NCI-H2227 treated with DMSO at 0.1 percent for 48 hours (cell line): Measurements from ENCODE around the gene TSPAN14.

ENCODE experiments used
- DNase-seq: peaks from one replicate; lab custom pipeline; 2025; lab: John Stamatoyannopoulos, UW

TSPAN14 gene

DNA sequence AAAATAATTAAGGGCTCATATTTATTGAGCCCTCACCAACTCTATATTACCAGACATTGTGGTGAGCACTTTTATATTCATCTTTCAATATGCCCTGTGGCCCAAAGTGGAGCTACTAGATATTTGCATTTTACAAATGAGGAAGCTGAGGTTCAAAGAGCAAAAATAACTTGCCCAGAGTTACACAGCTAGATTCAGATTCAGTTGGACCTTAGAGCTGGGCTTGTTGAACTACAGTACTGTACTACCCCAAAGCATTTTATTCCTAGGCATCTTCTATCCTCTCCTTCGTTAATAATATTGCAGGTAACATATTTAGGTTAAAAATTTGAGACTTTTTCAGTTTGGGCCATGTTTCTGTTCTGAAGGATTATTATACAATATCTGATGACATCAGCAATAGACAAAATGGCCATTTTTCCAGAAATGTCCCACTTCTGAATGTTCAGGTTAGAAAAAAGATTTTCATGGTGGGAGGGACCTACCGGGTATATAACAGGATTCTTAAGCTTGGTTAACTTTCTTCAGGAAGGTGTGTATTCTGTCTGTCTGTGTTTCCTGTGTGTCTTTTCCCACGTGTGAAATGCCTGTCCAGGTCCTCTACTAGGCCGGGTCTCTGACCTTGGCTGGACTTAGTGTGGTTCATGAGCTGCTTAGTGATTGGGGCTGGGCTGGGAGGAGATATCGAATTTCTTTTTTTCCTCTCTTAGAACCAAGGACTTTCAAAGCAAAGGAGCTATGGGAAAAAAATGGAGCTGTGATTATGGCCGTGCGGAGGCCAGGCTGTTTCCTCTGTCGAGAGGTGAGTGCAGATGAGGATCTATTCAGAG is 32.2 kb upstream of the TSPAN14 start:
- DNase-seq, result no peak

DNA sequence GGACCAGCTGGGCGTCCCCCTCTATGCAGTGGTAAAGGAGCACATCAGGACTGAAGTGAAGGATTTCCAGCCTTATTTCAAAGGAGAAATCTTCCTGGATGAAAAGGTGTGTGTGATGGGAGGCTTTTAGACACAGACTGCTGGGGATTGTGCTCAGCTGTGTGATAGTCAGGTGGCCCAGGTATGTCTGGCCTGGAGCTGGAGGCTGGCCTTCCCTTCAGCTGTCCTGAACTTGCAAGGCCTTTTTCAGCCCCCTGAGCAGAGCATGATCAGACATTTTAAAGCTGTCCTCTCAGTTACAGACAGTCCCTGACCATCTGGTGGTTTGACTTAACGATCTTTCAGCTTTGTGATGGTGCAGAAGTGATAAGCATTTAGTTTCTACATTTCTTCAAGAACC is 28.2 kb upstream of the TSPAN14 start:
- DNase-seq, result no peak

DNA sequence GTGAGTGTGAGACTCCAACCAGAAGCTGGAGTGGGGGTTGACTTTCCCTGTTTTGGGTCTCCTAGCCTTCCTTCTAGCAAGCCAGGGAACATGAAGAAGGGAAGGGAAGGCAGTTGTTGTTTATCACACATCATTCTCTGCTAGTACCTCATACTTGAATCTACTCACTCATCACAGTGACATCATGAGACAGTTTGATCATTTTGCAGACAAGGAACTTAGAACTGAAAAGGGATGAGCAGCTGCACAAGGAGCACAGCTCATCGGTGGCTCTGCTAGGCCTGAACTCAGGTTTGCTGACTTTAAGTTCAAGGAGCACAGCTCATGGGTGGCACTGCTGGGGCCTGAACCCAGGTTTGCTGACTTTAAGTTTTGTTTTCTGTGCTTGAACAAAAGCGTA is 26.6 kb upstream of the TSPAN14 start:
- DNase-seq, result no peak

DNA sequence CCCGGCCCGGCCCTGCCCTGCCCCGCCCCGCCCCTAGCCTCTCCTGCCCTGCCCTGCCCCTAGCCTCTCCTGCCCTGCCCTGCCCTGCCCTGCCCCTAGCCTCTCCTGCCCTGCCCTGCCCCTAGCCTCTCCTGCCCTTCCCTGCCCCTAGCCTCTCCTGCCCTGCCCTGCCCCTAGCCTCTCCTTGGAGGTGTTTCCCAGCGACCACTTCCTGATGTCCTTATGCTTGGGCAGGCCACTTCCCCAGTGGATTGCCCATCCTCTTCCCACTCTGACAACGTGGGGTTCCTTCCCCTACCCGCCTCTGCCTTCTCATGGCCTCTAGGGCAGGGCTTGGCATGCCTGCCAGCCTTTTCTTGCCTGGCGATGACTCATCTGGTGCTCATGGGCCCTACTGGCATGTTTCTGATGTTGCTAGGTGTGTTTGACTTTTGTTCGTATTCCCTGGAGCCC is 24.6 kb upstream of the TSPAN14 start:
- DNase-seq, result no peak

DNA sequence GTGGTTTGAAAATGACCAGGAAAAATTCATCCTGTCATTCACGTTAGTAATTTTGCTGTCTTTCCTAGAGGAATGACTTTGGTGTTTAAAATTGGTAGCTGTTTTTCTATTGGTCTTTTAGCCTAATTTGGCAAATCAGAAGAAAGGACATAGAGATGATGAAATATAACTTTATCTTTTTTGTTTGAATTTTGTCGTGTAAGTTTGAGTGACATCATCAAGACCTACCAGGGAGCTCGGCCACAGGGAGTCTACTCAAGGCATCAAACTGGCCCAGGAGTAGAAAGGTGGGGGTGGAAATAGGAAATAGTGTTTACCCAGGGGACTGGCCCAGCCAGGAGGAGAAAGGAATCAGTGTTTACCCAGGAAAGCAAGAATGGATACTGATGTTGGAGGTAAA is 21.0 kb upstream of the TSPAN14 start:
- no peak for DNase-seq

DNA sequence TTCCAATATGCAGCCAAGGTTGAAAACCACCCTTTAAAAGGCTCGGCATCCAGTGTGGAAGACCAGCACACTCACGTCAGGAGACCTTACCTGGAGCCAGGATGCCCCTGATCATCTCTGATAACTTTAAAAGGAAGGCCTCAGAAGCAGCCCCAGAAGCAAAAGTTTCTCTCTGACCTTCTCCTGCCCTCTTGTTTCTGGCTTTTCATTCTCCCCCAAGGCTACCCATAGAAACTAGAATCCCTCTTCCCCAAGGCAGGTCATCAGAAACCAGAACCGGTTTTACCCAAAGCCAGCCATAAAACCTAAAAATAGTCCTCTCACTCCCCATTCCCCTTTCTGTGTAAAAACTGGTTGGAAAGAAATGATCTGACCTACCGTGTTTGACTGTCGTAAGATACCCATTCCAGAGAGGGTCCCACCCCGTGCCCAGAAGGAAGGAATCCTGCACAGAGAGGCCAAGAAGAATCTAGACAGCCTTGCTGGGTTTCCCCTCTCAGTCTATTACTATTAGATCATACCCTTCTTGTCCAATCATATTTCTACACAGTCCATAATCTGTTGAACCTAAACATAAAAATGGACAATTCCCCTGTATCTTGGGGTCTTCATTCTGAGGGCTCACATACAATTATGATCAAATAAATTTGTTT is 17.5 kb upstream of the TSPAN14 start:
- DNase-seq, result no peak

DNA sequence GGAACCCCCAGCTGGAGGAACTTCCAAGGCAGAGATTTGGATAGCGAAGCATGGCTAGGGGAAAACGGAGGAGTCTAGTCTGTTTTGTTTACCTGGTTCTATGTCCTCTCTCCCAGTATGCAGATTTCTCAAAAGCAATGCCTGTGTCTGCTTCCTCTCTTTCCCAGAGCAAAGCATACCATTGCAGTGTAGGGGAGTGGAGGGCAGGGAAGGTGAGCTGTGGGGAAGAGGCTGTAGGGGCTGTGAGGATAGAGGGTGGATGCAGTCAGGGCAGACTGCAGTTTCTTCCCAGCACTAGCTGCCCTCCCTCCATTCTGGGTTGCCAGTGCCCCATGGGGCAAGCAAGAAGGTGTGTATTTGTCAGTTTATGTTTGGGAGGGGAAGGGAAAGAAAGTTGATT is 16.9 kb upstream of the TSPAN14 start:
- DNase-seq, result no peak

DNA sequence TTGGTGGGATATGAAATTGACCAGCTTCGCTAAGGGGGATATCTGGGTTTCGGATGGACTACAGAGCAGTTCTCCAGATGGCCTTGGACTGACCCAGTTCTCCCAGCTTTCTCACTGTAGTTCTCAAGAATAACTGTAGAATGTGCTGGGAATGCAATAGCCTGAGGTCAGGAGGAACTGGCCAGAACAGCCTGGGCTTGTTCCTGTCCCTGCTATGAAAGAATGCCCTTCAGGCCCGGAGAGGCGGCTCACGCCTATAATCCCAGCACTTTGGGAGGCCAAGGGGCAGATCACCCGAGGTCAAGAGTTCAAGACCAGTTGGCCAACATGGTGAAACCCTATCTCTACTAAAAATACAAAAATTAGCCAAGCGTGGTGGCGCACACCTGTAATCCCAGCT is 12.3 kb upstream of the TSPAN14 start:
- no peak for DNase-seq

DNA sequence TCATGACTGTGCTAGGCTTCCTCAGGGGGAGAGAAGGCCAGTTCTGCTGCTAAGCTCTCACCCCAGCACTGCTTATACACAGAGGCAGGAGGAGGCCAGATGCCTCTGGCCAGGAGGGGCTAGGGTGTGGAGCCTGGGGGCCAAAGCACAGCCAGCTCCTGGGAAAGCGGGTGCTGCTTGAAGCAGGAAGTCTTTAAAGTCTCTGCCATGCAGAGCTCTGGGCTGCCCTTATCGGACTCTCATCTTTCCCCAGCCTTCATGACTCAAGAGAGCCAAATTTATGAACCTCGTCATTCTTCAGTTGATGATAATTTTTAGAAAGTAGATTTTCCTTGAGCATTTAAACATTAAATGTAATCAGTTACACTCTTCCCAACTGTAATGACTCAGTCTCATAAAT is 11.2 kb upstream of the TSPAN14 start:
- DNase-seq, result no peak

DNA sequence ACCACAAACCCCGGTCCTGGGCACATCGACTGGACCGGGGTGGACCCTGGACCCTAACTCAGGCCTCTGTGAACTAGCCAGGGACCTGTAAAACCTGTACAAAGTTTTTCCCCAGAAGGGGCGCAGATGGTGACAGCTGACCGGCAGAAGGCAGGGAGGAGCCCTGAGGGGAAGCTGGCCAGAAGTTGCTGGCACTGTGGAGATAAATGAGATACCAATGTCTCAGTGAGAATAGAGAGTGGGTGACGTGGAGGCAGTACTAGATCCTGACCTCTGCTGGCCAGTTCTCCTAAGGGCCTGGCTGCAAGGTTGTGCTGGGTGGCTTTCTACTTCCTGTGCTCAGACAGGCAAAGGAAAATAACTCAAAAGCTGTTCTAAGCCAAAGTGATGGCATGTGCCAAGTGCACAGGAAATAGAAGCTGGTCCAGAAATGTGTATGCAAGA is 10.6 kb upstream of the TSPAN14 start:
- no peak for DNase-seq

DNA sequence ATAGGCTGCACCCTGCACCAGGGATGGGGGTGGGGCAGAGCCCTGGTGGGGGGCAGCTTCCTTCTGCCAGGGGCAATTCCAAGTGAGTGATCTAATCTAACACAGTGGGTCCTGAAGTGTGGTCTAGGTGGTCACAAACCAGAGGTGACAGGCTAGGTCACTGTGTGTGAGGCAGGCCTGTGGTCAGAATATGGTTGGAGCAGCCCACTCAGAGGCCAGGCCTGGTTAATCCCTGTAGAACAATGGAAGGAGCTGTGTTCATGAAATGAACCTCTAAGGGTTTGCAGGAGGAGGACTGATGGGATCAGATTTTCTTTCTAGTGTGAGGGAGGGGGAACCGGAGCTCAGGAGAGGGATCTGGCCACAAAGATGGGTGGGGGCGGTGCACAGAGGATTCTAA is 10.0 kb upstream of the TSPAN14 start:
- DNase-seq, result no peak

DNA sequence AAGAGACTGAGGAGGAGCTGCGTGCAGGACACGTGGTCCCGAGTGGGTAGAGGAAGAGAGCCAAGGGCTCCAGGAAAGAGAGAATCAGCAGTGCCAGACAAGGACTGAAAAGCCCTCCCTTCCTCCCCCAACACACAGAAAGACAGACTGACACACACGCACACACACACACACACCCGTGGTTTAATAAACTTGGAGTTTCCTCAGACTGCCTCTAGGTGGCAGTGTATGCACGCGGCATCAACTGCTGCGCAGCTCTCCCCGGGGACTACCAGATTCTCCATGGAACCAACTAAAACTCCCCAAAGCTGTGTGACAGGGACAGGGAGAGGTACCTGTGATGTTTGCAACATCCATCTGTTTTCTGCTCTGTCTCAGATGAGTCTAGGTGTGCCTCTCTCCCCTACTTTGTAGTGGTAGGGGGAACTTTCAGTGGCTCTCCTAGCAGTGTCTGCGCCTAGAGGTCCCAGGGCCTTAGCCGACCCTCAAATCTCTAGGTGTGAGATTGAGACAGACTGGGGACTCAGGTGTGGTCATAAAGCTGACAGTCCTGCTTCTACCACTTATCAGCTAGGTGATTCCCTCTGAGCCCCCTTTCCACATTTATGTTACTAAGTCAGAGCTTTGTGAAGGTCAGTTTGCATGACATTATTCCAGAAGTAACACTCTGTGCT is 9.3 kb upstream of the TSPAN14 start:
- peak; percentile 73 for DNase-seq

DNA sequence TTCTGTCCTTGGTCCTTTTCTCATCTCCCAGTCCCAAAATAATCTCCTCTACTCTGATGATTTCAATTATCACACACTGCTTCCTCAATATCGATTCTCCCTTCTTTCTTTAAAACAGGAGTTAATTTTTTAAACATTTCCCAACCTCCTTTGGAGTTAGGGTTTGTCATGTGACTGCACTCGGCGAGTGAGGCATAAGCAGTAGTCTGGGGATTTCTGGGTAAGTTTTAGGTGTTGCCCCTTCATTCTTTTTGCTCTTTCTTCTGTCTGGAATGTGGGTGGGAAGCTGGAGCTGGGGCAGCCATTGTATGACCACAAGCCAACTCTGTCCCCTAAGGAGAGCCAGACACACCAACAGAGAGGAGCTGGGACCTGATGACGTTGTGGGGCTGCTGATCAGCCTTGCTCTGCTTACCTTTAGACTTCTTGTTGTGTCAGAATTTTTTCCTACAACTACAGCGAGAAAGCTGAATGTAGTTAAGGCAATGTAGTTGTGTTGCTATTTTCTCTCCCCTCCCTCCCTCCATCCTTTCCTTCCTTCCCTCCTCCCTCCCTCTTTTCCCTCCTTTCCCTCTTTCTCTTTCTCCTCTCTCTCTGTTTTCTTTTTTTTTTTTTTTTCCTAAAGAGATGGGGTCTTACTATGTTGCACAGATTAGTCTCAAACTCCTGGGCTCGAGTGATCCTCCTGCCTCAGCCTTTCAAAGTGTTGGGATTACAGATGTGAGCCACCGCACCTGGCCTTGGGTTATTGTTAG is 6.5 kb upstream of the TSPAN14 start:
- no peak for DNase-seq

DNA sequence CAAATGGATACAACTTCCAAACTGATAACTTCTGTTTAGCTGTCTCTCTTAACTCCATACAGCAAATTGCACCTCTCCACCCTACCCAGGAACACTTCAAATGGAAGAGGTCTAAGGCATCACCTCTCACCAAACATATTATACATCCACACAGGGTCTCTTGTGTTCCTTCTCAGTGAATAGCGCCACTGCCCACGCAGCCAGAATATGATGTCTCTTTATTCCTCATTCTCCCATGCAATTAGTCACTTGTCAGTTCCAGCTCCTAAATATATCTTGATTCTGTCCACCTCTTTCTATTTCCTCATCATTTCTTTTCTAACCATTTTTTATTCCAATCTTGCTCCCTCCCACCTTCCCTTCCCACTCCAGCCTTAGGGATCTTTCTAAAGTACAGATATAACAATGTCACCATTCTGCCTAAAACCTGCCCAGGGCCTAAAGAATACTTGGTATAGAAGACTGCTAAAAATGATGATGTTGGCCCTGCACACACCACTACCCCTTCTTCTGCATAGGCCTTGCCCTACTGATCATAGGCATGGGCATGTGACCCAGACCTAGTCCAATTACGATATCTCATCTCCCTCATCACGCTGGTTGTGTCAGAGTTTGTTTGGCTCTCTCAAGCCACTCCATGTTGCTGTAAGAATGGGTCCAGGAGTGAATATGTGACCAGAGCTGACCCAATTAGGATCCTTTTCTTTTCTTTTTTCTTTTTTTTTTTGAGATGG is 5.7 kb upstream of the TSPAN14 start:
- DNase-seq, result no peak

DNA sequence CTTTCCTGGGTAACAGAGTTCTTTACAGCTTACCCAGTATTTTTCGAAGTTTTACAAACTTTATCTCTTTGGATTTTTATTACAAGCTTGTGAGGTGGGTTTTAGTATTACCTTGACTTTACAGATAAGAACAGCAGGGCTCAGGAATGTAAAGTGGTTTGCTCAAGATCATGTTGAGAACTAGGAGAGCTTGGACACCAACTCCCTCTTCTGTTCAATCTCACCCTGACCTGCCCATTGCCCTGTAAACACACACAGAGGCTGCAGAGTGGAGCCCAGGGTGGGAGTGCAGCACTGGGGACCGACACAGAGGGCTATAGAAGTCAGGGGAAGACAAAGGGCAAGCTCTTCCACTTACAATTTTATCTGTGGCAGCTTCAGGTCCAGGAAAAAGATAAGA is 4.6 kb upstream of the TSPAN14 start:
- DNase-seq, result no peak

DNA sequence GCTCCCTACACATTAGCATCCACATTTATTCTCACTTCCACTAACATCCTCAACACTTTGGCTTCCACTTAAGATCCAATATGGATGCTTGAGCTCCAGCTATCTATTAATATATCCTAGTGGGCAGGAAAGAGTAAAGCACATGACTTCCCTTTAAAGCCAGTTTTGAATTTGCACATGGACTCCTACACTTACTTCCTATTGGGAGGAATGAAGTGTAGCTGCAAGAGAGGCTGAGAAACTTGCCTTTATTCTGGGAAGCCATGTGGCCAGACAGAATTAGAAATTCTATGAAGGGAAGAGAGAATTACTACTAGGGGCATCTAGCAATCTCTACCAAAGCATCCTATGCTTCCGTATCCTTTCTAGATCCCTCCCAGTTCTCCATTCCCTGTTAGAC is 3.0 kb upstream of the TSPAN14 start:
- DNase-seq, result no peak

DNA sequence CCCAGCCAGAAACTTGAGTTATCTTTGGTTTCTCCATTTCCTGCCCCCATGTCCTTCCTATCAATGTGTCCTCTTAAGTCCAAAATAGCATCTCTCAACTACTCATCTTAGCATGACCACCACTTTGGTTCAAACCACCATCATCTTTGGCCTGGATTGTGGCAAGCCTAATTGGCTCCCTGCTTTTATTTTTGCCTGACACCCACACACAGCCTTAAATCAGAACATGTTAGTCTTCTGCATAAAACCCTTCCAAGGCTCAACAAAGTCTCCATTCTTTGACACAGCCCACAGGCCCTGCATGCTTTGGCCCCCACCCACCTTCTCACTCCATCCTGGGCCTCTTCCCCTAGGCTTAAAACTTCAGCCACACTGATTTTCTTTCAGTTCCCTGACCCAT is 2.0 kb upstream of the TSPAN14 start:
- DNase-seq, result no peak

DNA sequence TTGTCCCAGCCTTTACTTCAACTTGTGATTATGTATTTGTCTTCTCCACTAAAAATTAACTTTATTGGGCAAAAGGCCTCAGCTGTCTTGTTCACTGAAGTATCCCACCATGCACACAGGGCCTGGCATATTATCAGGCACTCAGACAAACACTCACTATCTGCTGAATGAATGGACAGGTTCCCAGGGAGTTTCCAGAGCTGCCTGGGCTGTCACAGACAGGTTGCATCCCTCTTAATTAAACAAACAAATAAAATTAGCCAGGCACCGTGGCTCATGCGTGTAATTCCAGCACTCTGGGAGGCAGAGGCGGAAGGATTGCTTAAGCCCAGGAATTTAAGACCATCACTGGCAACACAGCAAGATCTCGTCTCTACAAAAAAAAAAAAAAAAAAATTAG is 1.5 kb upstream of the TSPAN14 start:
- no peak for DNase-seq

DNA sequence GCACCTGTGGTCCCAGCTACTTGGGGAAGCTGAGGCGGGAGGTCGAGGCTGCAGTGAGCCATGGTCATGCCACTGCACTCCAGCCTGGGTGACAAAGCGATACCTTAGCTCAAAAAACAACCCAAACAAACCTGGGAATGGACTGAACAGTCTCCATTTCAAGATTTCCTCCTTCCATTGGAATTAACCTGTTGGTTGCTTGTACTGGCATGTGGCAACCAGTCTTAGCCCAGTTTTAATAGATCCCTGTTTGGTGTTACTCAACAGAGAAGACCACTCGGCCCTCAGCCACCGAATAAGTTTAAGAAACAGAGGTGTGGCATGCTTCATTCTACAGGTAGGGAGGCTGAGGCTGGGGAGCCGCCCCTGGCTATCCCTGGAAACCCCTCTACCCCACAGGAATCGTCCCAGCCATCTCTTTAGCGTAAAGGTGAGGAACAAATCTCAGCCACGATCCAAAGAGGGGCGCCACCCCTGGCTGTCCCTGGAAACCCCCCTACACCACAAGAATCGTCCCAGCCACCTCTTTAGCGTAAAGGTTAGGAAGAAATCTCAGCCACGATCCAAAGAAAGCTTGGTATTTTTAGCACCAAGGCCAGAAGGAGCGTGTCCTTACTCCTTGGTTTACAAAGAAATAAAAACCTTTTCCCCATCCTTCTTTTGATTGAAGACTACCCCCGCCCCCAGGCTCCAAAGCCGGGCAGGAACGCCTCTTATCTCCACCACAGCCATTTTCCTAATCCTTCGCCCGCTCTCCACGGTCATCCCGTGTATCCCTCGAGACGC is 861 bp upstream of the TSPAN14 start:
- no peak for DNase-seq

DNA sequence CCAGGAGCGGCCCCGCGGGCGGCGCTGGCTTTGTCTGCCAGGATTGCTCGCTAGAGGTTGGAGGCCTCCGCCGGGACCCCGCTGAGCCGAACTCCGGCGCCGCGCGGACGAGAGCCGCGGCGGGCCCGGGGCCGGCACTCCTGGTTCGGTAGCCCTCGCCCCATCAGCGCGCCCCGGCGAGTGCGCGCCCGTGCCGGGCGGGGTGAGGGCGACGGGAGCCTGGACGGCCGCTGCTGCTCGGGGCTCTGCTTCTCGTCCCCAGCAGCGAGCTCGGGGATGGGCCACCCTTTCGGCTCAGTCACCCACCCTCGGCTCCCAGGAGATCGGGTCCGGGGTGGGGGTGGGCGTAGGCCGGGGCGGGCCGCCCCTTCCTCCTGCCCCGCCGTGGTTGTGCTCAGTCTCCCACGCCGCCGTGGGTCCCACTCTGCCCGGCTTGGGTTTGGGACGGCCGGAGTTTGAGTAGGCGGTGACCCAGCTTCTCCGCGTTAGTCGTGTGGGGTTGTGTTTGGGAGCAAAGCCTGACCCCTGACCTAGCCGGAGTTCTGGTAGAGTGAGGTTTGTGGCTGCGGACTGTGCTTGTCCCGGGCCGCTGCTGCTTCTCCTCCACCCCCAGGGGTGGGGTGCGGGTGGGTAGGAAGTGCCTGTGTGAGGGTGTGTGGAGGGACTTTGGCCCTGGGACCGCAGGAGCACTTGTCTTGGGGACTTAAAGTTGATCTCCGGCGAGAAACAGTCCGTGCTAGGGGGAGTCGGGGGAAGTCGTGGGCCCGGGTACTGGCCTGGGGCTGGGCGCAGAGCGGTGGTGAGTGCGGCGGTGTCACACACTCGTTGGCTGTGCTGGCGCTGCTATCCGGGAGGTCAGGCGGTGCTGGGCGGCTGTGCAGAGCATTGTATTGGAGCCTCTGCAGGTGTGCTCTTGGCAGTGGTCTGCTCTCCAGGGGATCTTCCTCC is 677 bp downstream of the TSPAN14 start:
- no peak for DNase-seq
